RWPE1 (cell line): ENCODE data around the gene CRLF1.

ENCODE experiments used
- CTCF ChIA-PET: fragments of 350-600 bp; sonication (Branson Sonifier 250); formaldehyde crosslinking; extraction: SDS; loops from one replicate; lab custom pipeline; 2021; lab: Yijun Ruan, JAX
- POLR2A ChIA-PET: fragments of 400-600 bp; formaldehyde crosslinking; extraction: SDS; loops from one replicate; lab custom pipeline; 2020; ENCODE audit warnings: antibody characterized with exemption; ENCODE audit not compliant: low non-redundant PET; lab: Yijun Ruan, JAX
- DNase-seq: peaks from one replicate; pipeline ENCODE4 v3.0.0; 2012; ENCODE audit warnings: low spot score
- H3K27ac ChIP-seq: fragments of 450-650 bp; 2 replicates; pipeline ENCODE4 v1.5.1; 2017
- CTCF ChIP-seq: fragments of 450-650 bp; conservative IDR thresholded peaks from 2 replicates; pipeline ENCODE4 v1.5.1; 2017; ENCODE audit warnings: low read depth, mild to moderate bottlenecking

CRLF1 gene

DNA sequence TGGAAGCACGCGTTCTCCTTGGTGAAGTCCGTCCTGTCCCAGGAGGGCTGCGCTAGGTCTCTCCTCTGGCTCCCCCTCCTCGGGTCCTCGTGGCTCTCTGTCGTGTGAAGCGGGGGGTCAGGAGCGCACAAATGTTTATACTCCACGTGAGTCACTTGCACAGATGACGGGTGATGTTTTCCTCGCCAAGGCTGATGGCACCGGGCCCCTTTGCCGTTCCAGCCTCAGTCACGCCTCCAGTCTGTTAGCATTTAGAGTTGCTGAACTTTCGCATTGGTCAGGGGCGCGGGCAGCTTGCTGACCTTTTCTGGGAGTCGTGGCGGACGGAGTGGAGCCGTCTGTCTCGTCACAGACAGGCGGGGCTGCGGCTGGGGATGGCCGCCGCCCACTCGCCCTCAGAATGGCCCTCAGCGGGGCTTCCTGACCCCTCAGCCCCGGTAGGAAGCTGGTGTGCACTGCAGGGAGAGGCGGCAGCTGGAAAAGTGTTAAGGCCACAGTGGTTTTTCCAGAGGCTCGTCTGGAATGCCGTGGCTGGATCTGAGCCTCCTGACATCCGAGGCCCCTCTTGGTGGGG, 44.0 kb upstream of the CRLF1 start:
- CTCF ChIA-PET = no interaction called here
- no peak for DNase-seq
- peak overlapping the region; percentile 66 for H3K27ac ChIP-seq
- TF ChIP-seq CTCF = no peak
- POLR2A ChIA-PET = no interaction called here

DNA sequence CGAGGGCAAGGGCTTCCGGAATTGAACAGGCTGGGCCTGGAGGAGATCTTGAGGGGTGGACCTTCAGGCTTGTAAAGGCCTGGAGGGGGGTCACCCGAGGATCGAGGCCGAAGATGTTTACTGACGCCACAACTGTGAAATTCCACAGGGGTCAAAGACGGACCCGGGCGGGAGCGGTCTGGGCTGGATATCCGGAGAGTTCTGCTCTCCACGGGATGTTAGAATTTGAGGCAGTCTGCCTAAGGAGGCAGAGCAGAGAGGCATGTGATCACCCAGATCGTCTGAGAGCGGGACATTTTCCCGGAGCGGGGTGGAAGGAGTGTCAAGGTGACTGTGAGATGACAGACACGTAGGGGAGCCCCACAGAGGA, 43.4 kb upstream of the CRLF1 start:
- no peak for TF ChIP-seq CTCF
- CTCF ChIA-PET = no interaction called here

GRCh38 chr19:18649371-18650020, 42.9 kb upstream of the CRLF1 start:
- DNase-seq = peak; percentile 20
- POLR2A ChIA-PET = no interaction called here
- CTCF ChIA-PET = interaction anchor here (0.6 kb wide), 1 partner anchor 23 kb away, joined by 3 read pairs; no protein-coding TSS in a partner anchor
- no peak for TF ChIP-seq CTCF
- H3K27ac ChIP-seq = peak overlapping the region; percentile 66

More for the DNA sequence above, 43.4 kb upstream of the CRLF1 start:
- H3K27ac ChIP-seq = peak overlapping the region; percentile 66
- DNase-seq = no peak
- POLR2A ChIA-PET = no interaction called here

DNA sequence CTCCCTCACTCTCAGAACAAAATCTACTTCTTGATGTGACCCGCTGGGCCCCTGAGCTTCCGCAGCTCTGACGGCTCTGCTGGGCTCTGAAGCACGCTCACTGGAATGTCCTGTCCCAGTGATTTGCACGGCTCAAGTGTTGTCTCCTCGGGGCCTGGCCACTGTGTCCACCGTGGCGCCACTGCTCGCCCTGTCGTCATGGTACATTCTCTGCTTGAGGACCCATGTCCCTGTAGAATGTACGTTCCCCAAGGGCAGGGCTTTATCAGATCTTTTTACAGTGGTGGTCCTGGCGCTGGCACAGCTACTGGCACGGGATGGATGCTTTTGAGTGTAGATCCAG, 42.3 kb upstream of the CRLF1 start:
- DNase-seq = no peak
- H3K27ac ChIP-seq = peak overlapping the region; percentile 66
- POLR2A ChIA-PET = no interaction called here
- no peak for TF ChIP-seq CTCF
- CTCF ChIA-PET = interaction anchor here (0.5 to 0.6 kb wide), 2 partner anchors 24 to 198 kb away, joined by 3 read pairs; no protein-coding TSS in a partner anchor

DNA sequence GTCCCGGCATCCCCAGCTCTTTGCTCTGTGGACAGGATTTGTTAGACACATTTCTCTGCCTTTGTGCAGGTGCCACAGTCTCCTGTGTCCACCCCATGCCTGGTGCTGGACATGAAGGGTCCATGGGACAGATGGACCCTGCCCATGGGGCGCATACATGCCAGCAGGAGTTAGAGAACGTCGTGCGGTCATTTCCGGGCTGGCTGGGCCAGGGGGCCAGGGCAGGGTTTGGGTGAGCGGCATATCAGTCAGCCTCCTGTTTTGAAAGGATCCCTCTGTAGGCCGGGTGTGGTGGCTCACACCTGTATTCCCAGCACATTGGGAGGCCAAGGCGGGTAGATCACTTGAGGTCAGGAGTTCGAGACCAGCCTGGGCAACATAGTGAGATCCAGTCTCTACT, 41.2 kb upstream of the CRLF1 start:
- TF ChIP-seq CTCF = no peak
- DNase-seq = no peak
- CTCF ChIA-PET = interaction anchor here (0.6 to 0.7 kb wide), 2 partner anchors 54 to 76 kb away, joined by 3 read pairs; no protein-coding TSS in a partner anchor
- POLR2A ChIA-PET = no interaction called here
- peak overlapping the region; percentile 66; the same call in 1 of the 2 replicates for H3K27ac ChIP-seq

DNA sequence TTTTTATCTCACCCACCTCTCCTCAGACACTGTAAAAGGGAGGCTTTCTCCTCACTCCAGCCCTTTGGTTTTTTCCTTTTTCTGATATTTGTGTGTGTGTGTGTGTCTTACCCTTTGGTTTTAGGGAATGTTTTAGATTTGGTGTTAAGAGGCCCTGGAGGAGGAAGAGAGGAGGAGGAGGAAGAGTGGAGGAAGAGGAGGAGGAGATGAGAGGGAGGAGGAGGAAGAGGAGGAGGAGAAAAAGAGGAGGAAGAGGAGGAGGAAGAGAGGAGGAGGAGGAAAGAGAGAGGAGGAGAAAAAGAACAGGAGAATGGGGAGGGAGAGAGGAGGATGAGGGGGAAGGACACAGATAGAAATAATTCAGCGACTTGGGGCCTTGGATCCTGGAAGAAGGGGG, 40.8 kb upstream of the CRLF1 start:
- no peak for TF ChIP-seq CTCF
- H3K27ac ChIP-seq = peak overlapping the region; percentile 66; the same call in 1 of the 2 replicates
- no peak for DNase-seq
- ChIA-PET CTCF (interaction anchor here (0.6 kb wide), 1 partner anchor 53 kb away, joined by 3 read pairs; no protein-coding TSS in a partner anchor), POLR2A (no interaction called here)
